Measurements from ENCODE around the gene IL11RA.

IL11RA gene

DNA sequence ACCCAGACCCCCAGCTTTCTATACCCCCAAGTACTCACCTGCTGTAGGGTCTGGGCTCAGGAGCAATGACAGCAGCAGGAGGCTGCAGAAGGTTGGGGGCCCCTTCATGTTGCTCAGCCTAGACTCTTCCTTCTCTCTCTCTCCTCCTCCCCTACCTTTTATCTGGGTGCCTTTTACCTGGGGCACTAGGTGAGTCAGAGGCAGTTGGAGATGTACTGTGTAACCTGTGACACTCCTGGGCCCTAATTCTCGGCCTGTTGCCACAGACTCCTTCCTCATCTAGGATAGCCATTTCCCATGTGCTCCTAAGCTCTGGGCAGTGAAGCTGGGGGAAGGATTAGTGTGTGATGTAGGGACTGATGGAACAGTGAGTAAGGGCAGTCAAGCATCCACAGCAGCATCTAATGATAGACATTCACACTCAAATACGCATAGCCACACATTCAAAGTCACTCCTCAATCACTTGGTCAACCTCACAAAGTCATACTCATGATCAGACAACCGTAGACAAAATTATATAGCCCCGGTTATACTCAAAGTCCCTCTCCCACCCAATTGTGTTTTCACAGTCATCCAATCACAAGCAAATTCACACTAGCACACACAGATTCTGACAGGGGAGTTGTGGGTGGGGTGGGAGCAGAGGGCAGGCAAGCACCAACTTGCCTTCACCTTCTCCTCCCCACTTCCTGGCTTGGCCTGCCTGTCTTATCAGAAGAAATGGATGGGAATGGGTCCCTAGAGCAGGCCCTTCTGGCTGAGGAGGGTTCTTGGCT, 10.7 kb downstream of the IL11RA start, which contains the start of gene CCL27:
TSS of gene CCL27 (minus strand) at position 132 of the 777 bp plus-strand sequence. CDS start at position 108, 24 bp downstream.
- Histone ChIP-seq H3K9me2 (replicated peaks; ENCODE audit: control insufficient read depth, low read length) (no peaks in the 10 kb centered on the region), H3K79me2 (ENCODE audit: control insufficient read depth, low read length) (no peaks in the 10 kb centered on the region), H3K4me1 (ENCODE audit: control insufficient read depth, low read length) (peaks cover 16% of the 10 kb centered on the region), H3K9me3 (ENCODE audit: control insufficient read depth, insufficient read depth, low read length) (no peaks in the 10 kb centered on the region), H3F3A (ENCODE audit: control insufficient read depth, insufficient read depth) (no peaks in the 10 kb centered on the region), H4K20me1 (ENCODE audit: control insufficient read depth, insufficient read depth, low read depth, low read length) (no peaks in the 10 kb centered on the region), H3K36me3 (ENCODE audit: control insufficient read depth, low read length) (no peaks in the 10 kb centered on the region), H3K4me2 (ENCODE audit: low read length) (no peak within 1 kb of the TSS), H3K27me3 (ENCODE audit: control insufficient read depth, low read length) (peaks cover 8% of the 10 kb centered on the region; the same call in 1 of the 2 replicates), H3K4me3 (ENCODE audit: low read length) (no peak within 1 kb of the TSS), H3K27ac (ENCODE audit: low read depth, low read length) (no peak within 1 kb of the TSS)
- TF ChIP-seq CTCF (IDR thresholded peaks at IDR 0.05; ENCODE audit: low read depth, low read length, poor library complexity, severe bottlenecking) (no peak), EZH2phosphoT487 (IDR thresholded peaks at IDR 0.05; ENCODE audit: borderline replicate concordance, low read length) (no peak)

DNA sequence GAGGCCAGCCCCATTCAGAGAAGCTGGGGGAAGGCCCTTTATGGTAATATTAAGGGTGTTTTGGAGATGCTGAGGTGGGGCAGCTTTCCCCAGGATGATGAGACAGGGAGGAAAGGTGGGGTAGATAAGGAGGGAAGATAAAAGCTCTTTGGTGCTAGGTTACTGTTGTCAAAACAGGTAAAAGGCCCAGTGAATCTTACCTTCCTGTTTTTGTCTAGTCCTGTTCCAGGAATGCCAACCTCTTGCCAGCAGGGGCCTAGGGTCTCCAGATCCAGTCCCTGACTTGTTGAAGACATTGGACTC, 11.3 kb downstream of the IL11RA start:
- Histone ChIP-seq H3K9me3 (ENCODE audit: control insufficient read depth, insufficient read depth, low read length) (no peaks in the 10 kb centered on the region), H4K20me1 (ENCODE audit: control insufficient read depth, insufficient read depth, low read depth, low read length) (no peaks in the 10 kb centered on the region), H3K4me2 (ENCODE audit: low read length) (no peak overlapping the region), H3K4me3 (ENCODE audit: low read length) (no peak overlapping the region), H3K4me1 (ENCODE audit: control insufficient read depth, low read length) (peaks cover 16% of the 10 kb centered on the region), H3K79me2 (ENCODE audit: control insufficient read depth, low read length) (no peaks in the 10 kb centered on the region), H3K36me3 (ENCODE audit: control insufficient read depth, low read length) (no peaks in the 10 kb centered on the region), H3K9me2 (replicated peaks; ENCODE audit: control insufficient read depth, low read length) (no peaks in the 10 kb centered on the region), H3K27ac (ENCODE audit: low read depth, low read length) (no peak overlapping the region), H3F3A (ENCODE audit: control insufficient read depth, insufficient read depth) (no peaks in the 10 kb centered on the region), H3K27me3 (ENCODE audit: control insufficient read depth, low read length) (peaks cover 5% of the 10 kb centered on the region; the same call in 1 of the 2 replicates)
- TF ChIP-seq EZH2phosphoT487 (IDR thresholded peaks at IDR 0.05; ENCODE audit: borderline replicate concordance, low read length) (no peak), CTCF (IDR thresholded peaks at IDR 0.05; ENCODE audit: low read depth, low read length, poor library complexity, severe bottlenecking) (no peak)

DNA sequence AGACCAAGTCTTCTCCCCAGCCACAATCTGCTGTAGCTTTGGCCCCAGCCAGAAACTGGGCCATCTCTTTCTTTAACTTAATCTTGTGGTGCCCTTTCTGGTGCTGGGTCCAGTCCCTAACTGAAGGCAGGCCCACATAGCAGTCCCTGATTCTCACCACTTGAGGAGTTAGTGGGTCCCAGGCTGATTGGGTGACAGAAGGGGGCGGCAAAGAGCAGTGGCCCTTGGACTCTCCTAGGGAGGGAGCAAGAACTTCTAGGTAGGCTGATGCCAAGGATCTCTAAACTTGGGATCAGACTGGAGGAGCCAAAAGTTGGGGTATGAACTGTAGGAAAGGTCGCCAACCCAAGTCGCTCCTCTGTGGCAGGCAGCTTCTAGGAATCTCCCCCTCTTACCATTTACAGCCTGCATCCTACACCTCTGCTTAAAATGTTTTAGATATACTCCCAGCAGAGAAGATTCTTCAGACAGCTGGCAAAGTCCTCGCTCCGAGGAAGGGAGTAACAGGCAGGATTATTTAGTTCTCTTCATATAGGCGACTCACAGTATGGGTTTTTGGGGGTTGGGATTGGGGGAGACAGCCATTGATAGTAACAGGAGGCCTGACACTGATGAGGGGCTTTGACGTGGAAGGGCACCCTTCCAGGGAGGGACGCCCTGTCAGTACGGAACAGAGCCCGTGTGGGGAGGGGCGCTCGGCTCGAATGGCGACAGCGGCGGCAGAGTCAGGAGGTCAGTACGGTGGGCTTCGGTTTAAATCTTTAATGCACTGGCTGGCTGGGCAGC, 12.5 kb downstream of the IL11RA start:
- Histone ChIP-seq H3K79me2 (ENCODE audit: control insufficient read depth, low read length) (no peaks in the 10 kb centered on the region), H4K20me1 (ENCODE audit: control insufficient read depth, insufficient read depth, low read depth, low read length) (no peaks in the 10 kb centered on the region), H3K4me3 (ENCODE audit: low read length) (peak overlapping the region; percentile 79), H3F3A (ENCODE audit: control insufficient read depth, insufficient read depth) (no peaks in the 10 kb centered on the region), H3K27me3 (ENCODE audit: control insufficient read depth, low read length) (peaks cover 5% of the 10 kb centered on the region; the same call in 1 of the 2 replicates), H3K4me1 (ENCODE audit: control insufficient read depth, low read length) (peaks cover 16% of the 10 kb centered on the region), H3K36me3 (ENCODE audit: control insufficient read depth, low read length) (no peaks in the 10 kb centered on the region), H3K27ac (ENCODE audit: low read depth, low read length) (no peak overlapping the region), H3K9me2 (replicated peaks; ENCODE audit: control insufficient read depth, low read length) (no peaks in the 10 kb centered on the region), H3K4me2 (ENCODE audit: low read length) (peak overlapping the region; percentile 83), H3K9me3 (ENCODE audit: control insufficient read depth, insufficient read depth, low read length) (no peaks in the 10 kb centered on the region)
- TF ChIP-seq CTCF (IDR thresholded peaks at IDR 0.05; ENCODE audit: low read depth, low read length, poor library complexity, severe bottlenecking) = peak; percentile 94
- TF ChIP-seq EZH2phosphoT487 (IDR thresholded peaks at IDR 0.05; ENCODE audit: borderline replicate concordance, low read length) = no peak

Measured in DOHH2 (cell line).